DMS53 treated with DMSO at 0.1 percent for 48 hours (cell line): ENCODE results near the gene CHST3.
"Not testable (repeated sequence)": the region's sequence is repeated elsewhere in the genome, so short reads cannot be mapped to it uniquely, and the experiment has no call there.

Experiments used
- DNase-seq: peaks from one replicate; lab custom pipeline; 2025; ENCODE audit not compliant: unreplicated experiment; lab: John Stamatoyannopoulos, UW

The CHST3 gene

GRCh38 chr10:71972746-71973695 is 8.8 kb downstream of the CHST3 start:
- no peak for DNase-seq

- DNase-seq = no peak
These were observed 9.7 kb downstream of the CHST3 start for GRCh38 chr10:71973777-71974488.

- DNase-seq = no peak
These were observed 10.4 kb downstream of the CHST3 start for GRCh38 chr10:71974489-71975021.

- DNase-seq = no peak
These were observed 11.1 kb downstream of the CHST3 start for GRCh38 chr10:71975087-71975870.

- no peak for DNase-seq
These were observed 11.9 kb downstream of the CHST3 start for GRCh38 chr10:71975871-71976725.

GRCh38 chr10:71977614-71977903 is 13.4 kb downstream of the CHST3 start:
- DNase-seq = not testable (repeated sequence)

GRCh38 chr10:71978476-71978875 is 14.3 kb downstream of the CHST3 start:
- DNase-seq = no peak

GRCh38 chr10:71978988-71979691 is 14.9 kb downstream of the CHST3 start:
- DNase-seq = no peak

- DNase-seq = no peak
These were observed 15.5 kb downstream of the CHST3 start for GRCh38 chr10:71979692-71980062.

- DNase-seq = no peak
These were observed 16.2 kb downstream of the CHST3 start for GRCh38 chr10:71980181-71981014.

- no peak for DNase-seq
These were observed 17.1 kb downstream of the CHST3 start for GRCh38 chr10:71981015-71981875.

- no peak for DNase-seq
These were observed 17.7 kb downstream of the CHST3 start for GRCh38 chr10:71981876-71982230.

- no peak for DNase-seq
These were observed 18.3 kb downstream of the CHST3 start for GRCh38 chr10:71982269-71983178.

GRCh38 chr10:71984126-71984808 is 20.1 kb downstream of the CHST3 start:
- no peak for DNase-seq

- DNase-seq = no peak
These were observed 20.7 kb downstream of the CHST3 start for GRCh38 chr10:71984809-71985388.
